Limb (tissue), 2 donors: Measurements from ENCODE around the gene ORM2.

Experiments
- DNase-seq, 2 donors: peaks; one replicate each; pipeline ENCODE4 v3.0.0-alpha.2; 2016; ENCODE audit errors: extremely low spot score in 2 of 2

ORM2 gene

DNA sequence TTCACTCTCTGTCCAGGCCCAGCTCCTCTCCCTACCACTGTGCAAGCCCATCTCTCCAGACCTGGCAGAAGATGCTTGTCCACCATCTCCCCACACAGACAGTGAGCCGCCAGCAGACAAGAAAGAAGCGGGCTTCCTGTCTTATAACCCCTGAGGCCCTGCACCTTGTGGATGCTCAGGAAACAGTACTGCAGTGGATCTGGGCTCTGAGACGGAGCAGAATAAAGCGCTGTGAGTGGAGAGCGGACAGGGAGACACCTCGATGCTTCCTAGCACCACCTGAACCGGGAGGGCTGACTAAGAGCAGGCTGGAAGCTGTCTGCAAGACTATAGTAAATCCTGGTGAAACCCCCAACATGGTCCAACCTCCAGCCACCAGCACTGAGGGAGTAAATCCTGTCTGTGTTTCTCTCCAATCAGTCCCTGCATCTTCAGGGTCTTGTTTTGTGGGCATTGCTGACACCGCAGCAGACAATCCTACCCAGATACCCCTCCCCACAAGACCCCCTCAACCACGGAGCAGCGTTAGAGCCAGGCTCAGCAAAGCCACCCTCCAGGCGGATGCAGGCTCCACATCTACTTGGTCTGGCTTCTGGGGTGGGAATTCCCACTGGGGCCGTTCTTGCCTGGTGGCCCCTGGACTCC is 18.7 kb downstream of the ORM2 start:
- DNase-seq = no peak

DNA sequence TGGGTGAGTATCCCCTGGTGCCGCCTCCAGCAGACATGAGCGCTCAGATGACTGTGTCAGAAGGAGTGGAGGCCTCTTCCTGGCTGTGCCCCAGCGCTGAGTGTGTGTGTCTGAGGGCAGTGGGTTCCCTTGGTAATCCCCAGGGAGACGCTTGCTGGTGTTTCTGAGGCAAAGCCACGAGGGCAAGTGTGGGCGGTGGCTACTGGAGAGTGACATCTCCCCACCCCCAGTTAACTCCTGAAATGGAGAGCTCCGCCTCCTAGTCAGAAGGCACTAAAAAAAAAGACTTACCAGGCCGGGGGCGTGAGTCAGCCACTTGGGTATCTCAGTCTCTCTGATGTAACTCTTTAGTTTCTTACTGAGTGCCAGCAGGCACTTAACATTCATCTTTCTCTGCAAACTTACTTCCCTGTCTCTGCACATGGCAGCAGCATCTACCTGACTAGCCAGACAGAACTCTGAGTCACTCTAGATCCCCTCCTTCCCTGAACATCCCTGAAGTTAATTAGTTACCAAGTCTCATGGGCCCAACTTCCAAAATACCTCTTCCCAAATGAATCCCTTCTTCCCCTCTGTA is 19.3 kb downstream of the ORM2 start:
- no peak for DNase-seq

DNA sequence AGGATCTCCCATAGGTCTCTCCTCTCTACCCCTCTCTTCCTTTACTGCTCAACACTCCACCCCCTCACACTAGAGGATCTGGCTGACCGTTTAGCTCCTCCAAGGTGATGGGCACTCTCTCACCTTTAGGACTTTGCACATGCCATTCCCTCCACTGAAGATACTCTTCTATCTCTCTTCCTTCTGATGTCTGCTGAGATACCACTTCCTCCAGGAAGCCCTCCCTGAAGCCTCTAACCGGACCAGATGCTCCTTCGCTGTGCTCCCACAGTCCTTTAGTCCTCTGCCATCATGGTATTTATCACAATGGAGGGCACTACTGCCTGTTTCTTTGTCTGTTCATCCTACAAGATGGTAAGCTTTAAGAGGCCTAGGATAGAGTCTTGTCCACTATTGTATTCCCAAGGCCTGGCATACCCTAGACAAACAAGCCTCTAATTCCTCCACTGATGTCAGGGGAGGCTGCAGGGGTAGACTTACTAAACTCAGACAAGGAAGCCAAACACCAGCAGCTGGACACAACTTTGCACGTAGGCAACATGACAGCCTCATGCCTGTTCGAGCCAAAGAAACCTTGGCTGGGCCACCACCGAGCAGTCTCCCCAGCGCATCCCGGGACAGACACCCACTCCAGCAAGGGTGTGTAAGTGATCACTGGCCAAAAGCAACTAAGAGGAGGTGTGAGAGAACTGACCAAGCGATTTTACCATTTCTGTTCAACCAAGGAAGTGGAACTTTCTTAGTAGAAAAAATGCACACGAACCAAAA is 20.2 kb downstream of the ORM2 start:
- no peak for DNase-seq

DNA sequence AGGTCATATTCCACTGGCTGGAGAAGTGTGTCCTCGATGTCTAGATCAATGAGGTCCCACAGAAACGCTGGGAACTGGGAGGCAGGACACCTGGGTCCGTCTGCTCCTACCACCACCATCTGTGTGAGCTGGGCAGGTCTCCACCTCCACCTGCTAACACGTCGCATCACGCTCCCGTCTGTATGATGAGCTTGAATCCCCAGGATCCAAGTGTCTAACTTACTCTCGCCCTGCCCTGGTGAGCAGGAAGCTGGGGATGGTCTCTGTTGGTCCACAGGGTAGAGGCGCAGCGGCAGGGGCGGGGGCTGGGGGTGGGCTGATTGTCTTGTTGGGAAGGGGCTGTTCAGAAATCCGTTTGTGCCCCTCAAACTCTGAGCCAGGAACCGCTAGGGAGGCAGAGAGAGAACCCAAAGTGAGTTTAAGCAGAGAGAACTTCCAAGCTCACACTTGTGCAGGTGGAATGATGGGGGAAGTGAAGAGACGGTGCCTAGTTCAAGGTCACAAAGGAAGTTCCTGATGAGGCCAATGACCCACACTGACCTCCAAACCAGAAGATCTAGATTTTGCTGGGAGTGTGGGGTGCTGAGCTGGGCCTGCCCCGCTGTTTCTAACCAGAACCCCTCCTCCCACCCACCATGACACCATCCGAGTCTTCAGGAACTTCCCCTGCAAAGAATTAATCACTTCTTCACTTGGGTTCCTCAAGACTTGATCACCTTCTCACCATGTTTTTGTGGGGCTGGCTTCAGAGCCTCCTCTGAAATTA is 21.1 kb downstream of the ORM2 start:
- no peak for DNase-seq

DNA sequence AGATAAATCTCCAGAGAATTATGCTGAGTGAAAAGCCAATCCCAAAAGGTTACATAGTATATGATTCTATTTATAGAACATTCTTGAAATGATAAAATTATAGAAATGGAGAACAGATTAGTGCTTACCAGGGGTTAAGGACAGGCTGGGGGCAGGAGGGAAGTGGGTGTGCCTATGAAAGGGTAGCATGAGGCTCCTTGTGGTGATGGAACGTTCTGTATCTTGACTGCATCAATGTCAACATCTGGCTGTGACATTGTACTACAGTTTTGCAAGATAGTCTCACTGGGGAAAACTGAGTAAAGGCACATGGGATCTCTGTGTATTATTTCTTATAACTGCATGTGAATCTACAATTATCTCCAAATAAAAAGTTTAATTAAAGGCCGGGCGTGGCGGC is 22.3 kb downstream of the ORM2 start:
- no peak for DNase-seq

DNA sequence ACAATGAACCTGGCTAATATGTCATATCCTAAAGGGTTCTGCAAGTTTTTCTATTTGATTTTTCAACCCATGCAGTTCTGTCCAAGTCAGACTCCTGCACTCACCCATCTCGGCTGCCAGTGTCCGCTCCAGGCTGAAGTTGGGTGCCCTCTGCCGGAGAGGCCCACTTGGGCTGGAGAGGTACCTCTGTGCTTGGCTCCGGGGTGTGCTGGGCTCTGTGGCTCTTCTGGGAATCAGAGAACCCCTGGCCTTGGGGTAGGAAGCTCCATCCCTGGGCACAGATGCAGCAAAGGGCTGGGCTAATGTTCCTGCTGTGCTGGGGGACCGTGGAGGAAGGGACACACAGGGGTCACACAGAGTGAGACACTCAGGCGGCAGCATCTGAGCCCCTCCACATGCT is 26.2 kb downstream of the ORM2 start:
- DNase-seq = no peak

DNA sequence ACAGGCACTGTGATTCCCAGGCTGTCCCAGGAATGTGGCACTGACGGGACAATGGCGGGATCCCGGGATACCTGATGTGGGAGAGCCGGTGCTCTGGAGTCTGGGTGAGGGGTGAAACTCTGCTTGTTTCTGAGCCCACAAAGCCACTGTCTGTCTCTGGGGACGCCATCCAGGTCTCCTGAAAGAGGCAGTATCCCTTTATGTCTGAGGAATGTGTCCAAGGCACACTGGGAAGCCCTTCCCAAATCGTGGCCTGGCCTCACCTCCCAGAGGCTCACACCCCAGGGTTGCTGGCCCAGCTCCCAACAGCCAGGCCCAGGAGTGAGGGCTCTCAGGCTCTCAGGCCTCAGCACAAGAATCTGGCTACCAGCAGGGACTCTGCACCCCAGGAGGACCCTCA is 27.1 kb downstream of the ORM2 start:
- no peak for DNase-seq

DNA sequence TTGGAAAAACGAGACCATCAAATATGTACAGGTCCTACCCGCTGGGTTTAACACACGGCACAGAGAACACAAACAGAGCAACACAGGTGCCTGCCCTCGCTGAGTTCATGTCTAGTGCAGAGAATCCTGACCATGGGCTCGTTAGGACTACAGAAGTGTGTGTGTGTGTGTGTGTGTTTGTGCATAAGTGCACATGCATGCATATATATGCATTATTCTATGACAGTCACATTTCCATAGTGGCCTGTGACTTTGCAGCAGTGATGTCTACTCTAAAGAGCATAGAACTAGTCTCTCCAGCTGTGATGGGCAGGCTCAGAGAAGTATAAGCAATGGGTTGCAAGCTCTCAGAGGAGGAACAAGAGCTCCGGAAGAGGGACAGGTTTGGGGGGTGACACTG is 27.7 kb downstream of the ORM2 start:
- DNase-seq = no peak

DNA sequence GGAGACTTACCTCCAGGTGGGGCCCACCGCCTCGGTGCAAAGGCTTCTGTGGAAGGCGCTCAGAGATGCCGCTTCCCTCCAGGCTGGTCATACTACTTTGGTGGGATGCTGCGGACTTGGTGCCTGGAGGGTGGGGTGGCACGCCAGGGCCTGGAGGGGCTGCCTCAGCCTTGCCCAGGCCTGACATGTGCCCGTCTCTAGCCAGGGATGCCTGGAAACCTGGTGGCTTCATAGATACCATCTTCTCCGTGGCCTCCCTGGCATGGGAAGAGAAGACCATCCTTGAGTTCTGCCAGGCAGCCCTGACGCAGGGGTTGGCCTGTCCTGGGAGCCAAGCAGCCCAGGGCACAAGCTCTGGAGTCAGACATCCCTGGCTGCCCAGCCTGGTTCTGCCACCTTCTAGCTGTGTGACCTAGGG is 28.3 kb downstream of the ORM2 start:
- no peak for DNase-seq

DNA sequence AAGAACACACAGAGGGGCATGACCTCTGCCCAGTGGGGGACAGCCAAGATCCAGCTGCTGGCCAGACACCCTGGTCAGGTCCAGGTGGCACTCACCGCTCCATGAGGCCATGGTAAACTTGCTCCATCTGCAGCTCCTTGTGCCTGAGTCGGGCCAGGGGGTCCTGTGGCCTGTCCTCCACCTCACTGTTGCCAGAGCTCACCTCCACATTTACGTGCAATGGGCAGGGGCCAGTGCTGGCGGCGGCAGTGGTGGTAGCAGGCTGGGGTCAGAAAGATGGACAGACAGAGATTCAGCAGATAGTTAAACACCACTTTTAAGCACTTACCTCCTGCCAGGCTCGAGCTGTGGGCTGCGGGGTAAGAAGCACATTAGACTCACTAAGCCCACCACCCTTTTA is 30.1 kb downstream of the ORM2 start:
- DNase-seq = no peak

DNA sequence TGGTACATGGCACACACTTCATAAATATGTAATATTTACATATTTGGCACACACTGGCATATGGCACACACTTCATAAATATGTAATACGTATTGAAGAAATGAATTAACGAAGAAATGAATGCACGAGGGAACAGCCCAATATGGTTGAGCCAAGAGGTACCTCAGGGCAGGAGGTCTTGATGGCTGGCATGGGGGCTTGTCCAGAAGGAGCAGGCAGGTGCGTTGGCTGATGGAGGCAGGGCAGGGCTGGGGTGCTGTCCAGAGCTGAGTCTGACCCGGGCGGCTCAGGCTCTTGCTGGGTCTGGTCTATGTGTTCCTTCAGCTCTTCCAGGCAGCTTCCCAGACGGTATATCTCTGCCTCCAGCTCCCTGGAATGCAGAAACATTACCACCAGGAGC is 31.9 kb downstream of the ORM2 start:
- DNase-seq = no peak

DNA sequence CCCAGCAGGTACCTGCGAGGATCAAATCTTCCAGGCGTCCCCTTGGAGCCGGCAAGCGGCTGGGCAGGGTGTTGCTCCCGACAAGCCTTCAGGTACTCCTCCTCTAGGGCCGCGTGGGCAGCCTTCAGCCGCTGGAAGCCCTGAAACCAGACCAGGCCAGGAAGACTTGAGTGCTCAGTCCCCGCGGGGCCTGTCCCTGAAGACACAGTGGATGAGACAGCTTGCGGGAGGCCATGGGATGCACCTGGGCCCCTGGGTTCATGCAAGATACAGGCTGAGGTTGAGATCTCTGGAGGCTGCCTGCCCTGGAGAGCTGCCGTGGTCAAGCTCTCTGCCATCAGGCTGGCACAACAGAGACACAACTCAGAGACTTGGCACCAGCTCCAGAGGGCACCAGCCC is 32.7 kb downstream of the ORM2 start:
- no peak for DNase-seq

DNA sequence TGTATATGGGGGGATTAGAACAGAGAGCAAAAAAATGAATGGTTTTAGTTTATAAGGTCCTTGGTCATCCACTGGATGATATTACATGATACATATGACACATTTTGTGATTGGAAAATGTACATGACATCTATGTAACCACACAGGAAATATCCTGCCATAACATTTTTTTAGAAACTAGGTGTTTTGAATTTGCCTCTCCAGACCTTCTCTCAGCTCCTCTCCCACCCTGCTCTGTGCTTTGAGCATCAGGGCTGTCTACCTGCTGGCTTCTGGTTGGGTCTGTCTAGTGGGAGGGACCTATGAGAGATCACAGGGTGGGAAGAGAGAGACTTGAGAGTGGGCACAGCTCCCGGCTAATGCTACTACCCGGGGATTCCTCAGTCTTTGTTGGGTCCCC is 33.8 kb downstream of the ORM2 start:
- peak in 1 of 2 donors; percentile 10 for DNase-seq

DNA sequence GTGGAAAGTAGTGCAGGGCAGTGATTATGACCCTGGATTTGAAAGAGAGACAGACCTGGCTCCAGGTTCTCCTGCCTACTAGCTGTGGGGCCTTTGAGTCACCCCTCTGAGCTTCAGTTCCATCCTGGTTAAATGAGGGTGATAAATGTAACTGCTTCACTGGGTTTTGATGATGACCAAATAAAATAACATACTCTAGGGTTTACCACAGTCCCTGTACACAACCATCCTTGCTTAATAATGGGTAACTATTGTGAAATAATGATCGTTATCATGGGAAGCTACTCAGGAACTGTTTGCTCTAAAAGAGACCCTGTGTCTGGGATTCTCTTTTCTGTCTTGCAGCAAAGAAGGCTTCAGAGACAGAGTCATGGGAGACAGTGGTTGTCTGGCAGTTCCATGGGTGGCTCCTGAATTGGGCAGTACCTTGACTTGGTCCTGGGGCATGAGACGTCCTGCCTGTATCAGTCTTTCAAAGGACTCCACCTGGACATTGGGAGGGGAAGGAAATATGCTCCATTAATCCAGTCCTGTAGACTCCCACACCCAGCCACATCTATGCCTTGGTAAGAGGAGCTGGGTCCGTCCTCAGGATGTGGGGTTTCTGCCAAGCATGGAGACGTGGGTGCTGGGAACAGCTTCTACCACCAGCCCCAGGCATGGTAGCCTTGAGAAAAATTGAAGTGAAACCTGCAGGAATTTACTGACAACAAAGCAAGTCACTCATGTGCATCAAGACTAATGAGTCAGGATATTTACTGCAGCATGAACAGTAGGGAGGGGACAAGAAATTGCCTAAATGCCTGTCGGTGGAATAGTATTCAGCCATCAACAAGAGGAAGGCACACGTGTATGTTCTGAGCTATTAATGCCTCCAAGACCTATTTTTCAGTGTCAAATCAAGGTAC is 34.7 kb downstream of the ORM2 start:
- peak in 1 of 2 donors; percentile 13 for DNase-seq

DNA sequence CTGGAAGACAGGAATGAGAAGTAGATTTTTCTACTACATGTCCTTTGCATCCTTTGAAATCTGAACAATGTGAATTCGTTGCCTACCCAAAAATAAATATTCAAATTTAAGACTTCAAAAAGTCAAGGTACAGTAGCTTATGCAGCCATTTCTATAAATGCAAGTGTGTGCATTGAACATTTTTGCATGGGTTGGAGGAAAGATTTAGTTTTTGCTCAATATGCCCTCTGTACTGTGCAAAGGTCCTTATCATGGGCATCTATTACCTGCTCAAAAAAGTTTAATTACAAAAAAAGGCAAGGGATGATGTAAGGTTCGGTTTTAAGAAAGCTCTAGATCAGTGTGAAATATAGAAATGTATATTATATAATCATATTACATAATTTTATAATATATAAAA is 35.5 kb downstream of the ORM2 start:
- DNase-seq = no peak

DNA sequence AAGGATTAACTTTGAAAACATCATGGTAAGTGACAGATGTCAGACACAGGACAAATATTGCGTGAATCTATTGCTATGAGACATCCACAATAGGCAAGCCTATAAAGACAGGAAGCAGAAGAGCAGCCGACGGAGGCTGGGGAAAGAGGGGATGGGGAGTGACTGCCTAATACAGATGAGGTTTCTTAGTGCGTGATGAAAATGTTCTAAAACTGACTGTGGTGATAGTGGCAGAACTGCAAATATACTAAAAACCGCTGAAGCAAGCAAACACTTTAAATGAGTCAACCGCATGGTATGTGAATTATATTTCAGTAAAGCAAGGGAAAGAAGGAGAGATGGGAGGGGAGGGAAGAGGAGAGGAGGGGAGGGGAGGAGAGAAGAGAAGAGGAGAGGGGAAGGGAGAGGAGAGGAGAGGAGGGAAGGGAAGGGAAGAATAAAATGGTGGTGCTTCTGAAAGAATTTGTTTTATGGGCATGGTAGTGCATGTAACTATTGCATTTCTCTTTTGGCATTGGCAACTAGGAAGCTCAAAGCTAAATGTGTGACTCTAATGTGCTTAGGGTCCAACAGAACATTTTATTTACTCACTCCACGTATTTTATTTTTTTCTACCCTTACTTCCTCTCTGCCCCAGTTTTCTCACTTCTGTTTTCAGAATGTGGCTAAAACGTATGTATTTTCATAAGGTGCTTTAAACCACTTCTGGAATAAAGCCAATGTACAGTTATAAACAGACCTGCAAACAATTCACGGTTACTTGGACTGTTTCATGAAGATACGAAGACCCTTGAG is 36.9 kb downstream of the ORM2 start:
- peak in 1 of 2 donors; percentile 17 for DNase-seq

DNA sequence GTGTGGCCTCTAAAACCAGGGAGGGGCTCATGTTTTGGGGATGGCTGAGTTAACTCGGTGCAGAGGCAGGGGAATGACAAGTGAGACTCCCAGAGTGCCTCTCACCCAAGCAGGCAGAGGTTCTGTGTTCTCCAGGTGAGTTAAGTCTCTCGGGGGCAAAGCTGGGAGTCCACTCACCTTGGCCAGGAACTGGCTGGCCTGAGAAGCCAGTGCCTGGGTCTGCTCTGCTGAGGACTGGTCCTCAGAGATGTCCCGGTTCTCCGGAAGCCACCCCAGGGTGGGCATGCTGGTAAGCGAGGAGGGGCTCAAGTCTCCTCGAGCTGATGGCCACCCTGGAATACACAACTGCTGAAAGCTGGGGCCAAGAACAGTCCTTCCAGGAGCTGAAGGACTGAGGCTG is 37.7 kb downstream of the ORM2 start:
- no peak for DNase-seq

DNA sequence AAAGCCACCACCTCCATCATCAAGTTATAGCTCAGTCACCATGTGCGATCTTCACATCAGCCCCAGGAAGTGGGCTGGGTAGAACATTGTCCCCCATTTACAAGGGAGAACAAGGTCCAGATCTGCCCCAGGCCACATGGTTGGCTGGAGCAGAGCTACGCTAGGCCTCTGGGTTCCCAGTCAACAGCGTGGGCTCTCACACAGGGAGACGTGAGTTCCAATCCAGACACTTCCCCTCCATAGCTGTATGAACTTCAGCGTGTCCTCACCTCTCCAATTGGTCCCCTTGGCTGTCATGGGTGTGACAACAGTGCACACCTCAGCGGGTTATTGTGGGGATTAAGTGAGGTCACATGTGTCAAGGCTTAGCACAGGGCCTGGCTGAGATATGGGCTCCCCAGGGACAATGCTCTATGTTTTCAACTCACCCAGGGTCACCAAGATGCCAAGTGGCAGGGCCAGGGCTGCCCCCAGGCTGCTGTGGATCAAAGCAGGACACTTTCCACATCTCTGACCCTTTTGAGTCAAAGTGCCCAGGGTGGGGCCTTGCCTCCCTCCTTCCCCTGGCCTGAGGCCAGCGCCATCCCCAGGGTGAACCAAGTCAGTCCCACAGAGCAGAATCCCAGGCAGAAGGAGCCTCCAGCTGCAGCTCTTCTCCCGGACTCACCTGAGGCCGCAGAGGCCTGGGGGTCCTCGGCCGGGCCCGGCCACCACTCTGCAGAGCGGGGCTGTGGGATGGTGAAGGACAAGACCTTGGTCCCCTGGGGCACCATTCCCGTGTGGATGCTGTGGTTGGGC is 38.3 kb downstream of the ORM2 start:
- DNase-seq = no peak
